GM18498 (cell line): Measurements from ENCODE around the gene ABCF3.

Experiments used
- ATAC-seq: cut with Tn5 transposase; IDR thresholded peaks from one replicate; pipeline ENCODE4 v1.9.1; 2021; ENCODE audit warnings: mild to moderate bottlenecking, moderate library complexity; ENCODE audit not compliant: unreplicated experiment

ABCF3 gene

DNA sequence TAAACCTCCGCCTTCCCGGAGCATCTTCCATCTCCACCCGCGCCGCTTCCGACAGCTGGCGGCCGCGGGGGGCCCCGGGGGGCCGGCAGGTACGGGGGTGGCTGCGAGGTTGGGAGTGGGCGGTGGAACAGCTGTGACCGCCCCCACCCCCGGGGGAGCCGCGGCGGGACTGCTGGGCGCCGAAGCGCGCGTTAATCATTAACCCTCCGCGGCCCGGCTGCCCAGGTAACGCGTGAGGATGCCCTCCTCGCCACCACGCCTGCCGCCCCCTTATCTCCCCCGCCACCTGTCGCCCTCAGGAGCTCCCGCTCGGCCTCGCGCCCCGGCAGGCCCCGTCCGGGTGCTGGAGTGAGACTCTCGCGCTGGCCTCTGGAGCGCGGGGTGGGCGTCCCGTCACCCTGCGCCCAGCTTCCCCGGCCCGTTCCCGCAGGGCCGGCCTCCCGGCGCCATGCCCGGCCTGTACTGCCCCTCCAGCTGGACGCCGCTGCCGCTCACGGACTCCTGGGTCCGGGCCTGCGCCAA lies 44.1 kb downstream of the ABCF3 start:
- no peak for ATAC-seq

DNA sequence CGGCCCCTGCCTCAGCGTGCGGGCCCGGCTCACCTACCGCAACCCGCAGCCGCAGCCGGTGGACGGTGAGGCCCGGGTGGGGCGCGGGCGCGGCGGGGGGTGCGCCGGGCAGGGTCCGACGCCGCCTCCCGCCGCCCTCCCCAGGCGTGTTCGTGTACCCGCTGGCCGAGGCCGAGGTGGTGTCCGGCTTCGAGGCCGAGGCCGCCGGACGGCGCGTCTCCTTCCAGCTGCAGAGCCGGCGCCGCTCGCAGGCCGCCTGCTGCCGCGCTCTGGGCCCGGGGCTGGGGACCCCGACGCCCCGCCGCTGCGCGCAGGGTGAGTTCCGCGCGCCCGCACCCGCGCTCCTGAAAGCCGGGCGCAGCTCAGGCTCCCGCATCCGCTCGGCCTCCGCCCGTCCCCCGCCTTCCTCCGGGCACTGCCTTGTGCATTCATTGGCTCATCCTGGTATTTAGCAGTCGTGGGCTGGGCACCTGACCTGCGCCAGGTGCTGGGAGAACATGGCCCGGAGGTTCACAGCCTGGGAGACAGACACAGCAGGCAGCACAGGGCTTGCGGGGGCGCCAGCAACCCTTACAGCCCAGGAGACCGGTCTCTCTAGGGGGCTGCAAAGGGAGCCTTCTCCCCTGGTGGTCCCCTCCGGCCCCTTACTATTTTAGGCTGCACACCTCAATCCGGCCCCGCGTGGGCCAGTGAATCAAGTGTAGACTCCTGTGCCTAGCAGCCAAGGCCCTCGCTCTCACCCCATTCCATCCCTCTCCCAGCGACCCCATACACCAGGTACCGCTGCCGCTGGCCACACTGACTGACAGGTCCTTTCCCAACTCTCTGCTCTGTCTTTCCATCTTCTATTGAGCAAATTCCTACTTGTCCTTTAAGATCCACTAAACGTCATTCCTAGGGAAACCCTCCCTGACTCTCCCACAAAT lies 44.9 kb downstream of the ABCF3 start:
- ATAC-seq = no peak

DNA sequence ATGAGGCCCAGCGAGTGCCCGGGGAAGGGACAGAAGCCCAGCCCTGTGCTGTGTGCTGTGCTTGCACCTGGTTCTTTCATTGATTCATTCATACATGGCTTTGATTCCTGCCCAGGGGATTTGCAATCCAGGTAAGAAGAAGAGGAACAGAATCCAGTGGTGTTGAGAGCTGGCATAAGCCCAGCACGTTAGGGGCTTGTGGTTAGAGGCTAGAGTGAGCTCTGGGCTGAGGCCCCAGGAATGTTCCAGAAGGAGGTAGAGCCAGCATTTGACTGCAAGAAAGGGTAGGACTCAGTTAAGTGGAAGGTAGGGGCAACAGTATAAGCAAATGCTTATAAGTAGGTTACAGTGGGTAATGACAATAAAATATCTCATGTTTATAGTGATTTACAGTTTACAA lies 45.7 kb downstream of the ABCF3 start:
- no peak for ATAC-seq

DNA sequence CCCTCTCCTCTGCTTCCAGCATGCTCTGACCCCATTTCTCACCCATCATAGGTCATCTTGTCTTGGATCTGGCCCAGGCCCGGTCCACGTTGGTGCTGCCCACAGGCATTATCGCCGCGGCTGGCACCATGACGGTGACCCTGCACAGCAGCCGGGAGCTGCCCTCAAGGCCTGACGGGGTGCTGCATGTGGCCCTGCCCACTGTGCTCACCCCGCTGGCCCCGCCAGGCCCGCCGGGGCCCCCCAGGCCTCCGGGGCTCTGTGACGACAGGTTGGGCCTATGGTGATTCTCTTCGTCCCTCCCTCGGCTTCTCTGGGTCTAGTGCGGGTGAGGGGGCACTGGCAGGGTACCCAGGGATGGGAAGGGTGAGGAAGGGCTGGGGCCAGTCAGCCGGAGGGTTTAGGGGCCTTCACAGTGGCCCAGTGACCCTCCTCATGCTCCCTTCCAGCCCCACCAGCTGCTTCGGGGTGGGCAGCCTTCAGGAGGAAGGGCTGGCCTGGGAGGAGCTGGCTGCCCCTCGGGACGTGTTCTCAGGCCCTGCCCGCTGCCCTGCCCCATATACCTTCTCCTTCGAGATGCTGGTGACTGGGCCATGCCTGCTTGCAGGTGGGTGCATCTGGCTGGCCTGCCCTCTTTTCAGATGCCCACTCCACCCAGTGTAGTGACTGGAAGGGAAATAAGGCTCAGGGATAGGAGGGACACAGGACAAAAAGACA lies 47.3 kb downstream of the ABCF3 start:
- ATAC-seq = no peak

DNA sequence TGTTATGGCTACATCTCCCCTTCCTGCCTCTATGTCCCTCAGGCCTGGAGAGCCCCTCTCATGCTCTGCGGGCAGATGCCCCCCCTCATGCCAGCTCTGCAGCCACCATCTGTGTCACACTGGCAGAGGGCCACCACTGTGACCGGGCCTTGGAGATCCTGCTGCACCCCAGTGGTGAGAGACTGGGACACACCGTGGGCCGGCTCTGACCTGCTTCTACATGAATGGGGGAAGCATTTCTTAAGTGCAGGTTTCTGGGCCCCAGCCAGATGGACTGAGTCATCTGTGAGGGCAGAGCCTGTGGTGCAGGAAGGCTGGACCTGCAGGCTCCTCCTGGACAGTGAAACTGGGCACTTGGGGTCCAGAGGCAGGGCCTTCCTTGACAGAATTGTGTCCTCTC lies 48.2 kb downstream of the ABCF3 start:
- no peak for ATAC-seq

DNA sequence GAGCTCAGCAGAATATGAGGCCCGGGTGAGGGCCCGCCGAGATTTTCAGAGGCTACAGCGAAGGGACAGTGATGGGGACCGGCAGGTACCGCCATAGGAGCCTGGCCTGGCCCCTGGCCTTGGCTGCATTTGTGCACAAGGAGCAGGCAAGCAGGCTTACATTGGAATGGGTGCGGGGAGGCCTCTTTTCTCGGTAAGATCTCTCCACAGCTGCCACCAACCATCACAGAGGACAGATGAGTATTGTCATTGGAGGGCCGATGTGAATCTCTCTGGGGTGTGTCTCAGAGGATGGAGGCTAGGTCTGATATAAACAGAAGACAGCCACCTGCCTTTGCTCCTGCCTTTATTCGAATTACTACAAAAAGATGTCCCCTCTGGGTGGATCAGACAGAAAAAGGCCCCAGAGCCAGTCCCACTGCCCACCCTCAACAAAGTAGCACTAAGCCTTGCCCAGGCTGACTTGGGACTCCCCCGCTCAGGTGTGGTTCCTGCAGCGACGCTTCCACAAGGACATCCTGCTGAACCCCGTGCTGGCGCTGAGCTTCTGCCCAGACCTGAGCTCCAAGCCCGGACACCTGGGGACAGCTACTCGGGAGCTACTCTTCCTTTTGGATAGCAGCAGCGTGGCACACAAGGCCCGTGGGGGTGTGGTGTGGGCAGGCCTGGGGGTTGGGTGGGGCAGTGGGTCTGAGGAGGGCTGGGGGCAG lies 48.8 kb downstream of the ABCF3 start:
- ATAC-seq = no peak

DNA sequence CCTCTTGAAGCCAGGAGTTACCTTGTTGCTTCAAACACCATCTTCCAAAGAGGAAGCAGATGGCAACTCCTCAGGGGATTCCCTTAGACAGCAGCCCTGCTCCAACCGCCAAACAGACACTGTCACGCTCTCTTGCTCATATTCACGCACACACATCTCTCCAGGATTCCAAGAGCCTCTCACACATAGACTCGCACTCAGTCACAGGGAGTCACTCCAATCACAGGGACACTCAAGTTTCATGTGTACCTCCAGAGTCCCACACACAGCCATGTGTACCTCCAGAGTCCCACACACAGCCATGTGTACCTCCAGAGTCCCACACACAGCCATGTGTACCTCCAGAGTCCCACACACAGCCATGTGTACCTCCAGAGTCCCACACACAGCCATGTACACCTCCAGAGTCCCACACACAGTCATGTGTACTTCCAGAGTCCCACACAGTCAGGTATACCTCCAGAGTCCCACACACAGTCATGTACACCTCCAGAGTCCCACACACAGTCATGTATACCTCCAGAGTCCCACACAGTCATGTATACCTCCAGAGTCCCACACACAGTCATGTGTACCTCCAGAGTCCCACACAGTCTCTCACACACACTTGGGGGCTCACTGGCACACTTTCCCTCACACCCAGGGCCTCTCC lies 49.5 kb downstream of the ABCF3 start:
- no peak for ATAC-seq

DNA sequence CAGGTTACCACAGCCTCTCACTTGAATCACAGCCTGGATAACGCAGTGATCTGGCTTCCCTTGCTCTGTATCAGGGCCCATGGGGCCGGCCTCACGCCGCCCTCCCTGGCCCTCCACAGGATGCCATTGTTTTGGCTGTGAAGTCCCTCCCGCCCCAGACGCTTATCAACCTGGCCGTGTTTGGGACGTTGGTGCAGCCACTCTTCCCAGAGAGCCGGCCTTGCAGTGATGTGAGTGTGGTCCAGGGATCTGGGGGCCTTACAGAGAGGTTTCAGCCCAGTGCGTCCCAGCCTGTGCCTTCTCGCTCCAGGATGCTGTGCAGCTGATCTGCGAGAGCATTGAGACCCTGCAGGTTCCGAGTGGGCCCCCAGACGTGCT lies 50.0 kb downstream of the ABCF3 start:
- no peak for ATAC-seq

DNA sequence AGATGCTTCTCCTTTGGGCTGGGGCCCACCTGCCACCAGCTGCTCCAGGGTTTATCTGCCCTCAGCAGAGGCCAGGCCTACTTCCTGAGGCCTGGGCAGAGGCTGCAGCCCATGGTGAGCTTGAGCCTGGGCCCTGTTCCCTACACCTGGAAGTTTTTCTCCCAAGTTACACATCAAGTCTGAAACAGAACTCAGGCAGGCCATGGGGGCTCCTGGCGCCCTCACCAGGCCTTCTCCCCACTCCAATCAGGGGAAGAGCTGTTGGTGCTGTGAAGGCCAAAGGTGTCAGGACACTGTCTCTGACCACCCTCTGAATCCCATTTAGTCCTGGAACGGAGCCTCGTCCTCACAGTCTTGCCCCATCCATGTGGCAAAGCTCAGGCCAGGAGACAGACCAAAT lies 50.6 kb downstream of the ABCF3 start:
- no peak for ATAC-seq

DNA sequence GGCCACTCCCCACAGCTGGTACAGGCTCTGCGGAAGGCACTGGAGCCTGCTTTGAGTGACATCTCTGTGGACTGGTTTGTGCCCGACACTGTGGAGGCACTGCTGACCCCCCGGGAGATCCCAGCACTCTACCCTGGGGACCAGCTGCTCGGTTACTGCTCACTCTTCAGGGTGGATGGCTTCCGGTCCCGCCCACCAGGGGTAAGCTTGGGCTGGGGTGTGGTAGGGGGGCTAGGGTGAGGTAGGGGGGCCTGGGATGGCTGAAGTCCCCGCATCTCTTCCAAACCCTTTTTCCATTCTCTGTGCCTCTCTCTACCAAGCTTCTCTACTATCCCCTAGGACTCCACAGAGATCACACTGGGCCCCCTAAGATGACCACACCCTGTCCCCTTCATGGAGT lies 51.2 kb downstream of the ABCF3 start:
- ATAC-seq = no peak

DNA sequence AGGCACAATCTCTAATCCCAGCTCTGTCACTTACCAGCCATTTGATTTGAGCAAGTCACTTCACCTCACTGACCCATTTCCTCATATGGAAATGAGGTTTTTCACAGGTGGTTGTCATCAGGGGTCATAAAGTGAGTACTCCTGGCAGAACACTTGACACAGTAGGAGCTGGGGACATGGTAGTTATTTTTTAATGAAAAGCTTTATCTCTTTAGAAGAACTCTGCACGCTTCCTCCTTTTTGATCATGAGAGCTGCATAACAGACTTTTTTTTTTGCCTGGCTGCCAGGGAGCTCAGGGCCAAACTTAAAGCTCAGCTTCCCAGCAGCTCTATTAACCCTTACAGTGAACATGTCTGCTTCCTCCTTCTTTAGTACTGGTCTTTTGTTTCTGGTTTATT lies 51.8 kb downstream of the ABCF3 start:
- ATAC-seq = no peak

DNA sequence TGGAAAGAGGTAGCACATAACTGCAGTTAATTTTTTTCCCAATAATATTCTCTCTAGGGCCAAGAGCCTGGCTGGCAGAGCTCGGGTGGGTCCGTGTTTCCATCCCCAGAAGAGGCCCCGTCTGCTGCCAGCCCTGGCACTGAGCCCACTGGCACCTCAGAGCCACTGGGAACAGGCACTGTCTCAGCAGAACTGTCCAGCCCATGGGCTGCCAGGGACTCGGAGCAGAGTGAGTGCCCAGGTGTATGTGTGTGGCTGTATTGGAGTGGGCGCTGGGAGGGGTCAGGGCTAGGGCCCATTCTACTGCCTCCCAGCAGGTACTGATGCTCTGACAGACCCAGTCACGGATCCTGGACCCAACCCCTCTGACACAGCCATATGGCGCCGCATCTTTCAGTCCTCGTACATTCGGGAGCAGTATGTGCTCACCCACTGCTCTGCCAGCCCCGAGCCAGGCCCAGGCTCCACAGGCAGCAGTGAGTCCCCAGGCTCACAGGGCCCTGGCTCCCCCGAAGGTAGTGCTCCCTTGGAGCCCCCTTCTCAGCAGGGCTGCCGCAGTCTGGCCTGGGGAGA lies 52.3 kb downstream of the ABCF3 start:
- ATAC-seq = no peak

DNA sequence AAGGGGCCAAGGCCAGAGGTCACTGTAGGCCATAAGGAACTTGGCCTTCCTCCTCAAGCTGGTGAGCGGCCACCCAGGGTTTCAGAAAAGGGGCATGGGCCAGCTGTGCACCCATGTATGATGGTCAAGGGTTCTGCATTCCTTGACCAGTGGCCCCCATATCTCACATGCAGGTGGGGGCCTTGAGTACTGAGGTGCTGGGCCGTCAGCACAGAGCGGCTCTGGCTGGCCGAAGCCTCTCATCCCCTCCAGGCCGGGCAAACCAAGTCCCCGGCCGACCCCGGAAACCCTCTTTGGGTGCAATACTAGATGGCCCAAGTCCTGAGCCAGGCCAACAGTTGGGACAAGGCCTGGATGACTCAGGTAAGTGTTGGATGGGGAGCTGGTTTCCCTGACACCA lies 53.2 kb downstream of the ABCF3 start:
- no peak for ATAC-seq

DNA sequence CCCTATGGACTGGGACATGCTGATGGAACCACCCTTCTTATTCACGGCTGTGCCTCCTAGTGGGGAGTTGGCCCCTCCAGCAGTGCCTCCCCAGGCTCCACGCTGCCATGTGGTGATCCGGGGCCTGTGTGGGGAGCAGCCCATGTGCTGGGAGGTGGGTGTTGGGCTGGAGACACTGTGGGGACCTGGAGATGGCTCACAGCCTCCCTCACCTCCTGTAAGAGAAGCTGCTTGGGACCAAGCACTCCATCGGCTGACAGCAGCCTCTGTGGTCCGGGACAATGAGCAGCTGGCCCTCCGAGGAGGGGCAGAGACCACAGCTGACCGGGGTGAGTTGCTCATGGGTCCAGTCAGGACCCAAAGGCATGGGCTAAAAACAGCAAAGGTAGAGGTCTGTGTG lies 53.7 kb downstream of the ABCF3 start:
- no peak for ATAC-seq

DNA sequence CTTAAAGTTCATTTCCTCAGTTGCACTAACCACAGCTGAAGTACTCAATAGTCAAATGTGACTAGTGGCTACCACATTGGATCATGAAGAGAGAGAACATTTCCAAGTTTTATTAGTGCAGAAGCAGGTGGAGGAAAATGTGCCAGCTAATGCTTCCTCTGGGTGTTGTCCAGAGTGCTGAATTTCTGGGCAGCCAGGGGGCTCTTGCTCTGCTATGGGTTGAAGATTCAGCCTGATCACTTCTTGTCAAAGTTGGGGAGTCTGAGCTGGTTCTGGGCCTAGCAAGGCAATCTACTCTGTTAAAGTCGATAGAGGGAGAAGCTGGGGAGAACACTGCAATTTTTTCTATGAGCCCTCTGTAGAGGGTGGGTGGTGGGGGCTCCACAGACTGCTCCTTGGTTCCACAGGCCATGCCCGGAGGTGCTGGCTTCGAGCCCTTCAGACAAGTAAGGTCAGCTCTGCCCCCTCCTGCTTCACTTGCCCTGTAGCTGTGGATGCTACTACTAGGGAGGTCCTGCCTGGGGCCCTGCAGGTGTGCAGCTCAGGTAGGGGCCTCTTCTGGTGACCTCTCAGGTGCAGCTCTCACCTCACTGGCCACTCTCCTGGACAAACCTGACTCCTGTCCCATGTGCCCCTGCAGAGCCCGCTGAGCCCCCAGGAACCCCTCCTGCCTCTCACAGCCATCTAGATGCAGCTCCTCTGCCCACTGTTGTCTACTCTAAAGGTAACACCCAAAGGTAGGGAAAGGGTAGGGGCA lies 54.6 kb downstream of the ABCF3 start:
- ATAC-seq = no peak

DNA sequence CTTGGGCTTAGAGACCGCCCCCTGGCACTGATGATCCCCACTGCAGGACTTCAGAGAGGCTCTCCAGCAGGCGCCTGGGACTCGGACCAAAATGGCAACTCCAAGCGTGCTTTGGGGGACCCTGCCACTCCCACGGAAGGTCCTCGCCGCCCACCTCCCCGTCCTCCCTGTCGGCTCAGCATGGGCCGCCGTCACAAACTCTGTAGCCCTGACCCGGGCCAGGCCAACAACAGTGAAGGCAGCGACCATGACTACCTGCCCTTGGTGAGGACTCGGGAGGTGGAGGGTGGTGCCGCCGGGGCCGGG lies 55.1 kb downstream of the ABCF3 start:
- ATAC-seq = no peak

DNA sequence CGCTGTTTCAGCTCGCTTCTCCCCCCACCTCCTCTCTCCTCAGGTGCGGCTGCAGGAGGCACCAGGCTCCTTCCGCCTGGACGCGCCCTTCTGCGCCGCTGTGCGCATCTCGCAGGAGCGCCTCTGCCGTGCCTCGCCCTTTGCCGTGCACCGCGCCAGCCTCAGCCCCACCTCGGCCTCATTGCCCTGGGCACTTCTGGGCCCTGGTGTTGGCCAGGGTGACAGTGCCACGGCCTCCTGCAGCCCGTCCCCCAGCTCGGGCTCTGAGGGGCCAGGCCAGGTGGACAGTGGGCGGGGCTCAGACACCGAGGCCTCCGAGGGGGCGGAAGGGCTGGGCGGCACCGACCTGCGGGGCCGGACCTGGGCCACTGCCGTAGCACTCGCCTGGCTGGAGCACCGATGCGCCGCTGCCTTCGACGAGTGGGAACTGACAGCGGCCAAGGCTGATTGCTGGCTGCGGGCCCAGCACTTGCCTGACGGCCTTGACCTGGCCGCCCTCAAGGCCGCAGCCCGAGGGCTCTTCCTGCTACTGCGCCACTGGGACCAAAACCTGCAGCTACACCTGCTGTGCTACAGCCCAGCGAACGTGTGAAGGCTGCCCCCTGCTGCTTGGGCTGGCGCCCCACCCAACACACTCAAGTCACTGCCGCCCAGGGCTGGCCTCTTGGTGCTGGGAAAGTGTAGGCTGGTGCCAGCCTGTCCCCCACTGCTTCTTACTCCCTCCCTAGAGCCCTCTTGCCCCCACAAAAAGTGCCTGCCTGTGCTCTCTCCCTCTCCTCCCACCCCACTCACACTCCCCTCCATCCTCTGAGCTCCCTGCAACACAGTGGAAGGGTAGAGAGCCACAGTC lies 55.7 kb downstream of the ABCF3 start:
- ATAC-seq = no peak

DNA sequence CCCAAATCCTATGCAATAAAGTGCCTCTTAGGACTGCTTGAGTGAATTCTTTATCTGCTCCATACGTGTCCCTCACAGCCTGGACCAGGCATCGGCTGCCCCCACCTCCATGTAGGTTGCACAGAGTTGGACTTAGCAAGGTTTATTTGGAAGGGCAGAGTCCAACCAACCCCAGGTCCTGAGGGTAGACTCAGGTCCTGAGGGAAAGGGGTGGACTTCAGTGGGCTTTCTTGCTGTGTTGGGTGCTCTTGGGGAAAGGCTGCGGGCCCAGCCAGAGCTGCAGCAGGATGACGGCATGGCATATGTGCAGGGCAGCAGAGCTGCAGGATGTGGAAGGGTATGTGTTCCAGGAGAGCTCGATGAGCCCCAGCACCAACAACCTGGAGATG lies 56.3 kb downstream of the ABCF3 start:
- no peak for ATAC-seq
